ENCODE measurements around the gene PIP5K1C.
A peak's percentile ranks its signal among the peaks of the same experiment; 100 is the strongest.
"Not testable (repeated sequence)": the region's sequence is repeated elsewhere in the genome, so short reads cannot be mapped to it uniquely, and the experiment has no call there.

The PIP5K1C gene

GRCh38 chr19:3645726-3646125 is 54.5 kb downstream of the PIP5K1C start:
- no peak for DNase-seq (ENCODE audit: low spot score)

GRCh38 chr19:3645067-3645396 is 55.2 kb downstream of the PIP5K1C start:
- DNase-seq (ENCODE audit: low spot score) = no peak

GRCh38 chr19:3644351-3645066 is 55.8 kb downstream of the PIP5K1C start:
- DNase-seq (ENCODE audit: low spot score) = peak; percentile 76

GRCh38 chr19:3643674-3644313 is 56.5 kb downstream of the PIP5K1C start:
- no peak for DNase-seq (ENCODE audit: low spot score)

- DNase-seq (ENCODE audit: low spot score) = no peak
Observed at GRCh38 chr19:3642987-3643673, 57.1 kb downstream of the PIP5K1C start.

- no peak for DNase-seq (ENCODE audit: low spot score)
Observed at GRCh38 chr19:3642296-3642695, 58.0 kb downstream of the PIP5K1C start.

- DNase-seq (ENCODE audit: low spot score) = no peak
Observed at GRCh38 chr19:3641515-3642269, 58.6 kb downstream of the PIP5K1C start.

- no peak for DNase-seq (ENCODE audit: low spot score)
Observed at GRCh38 chr19:3639479-3639878, 60.8 kb downstream of the PIP5K1C start.

- no peak for DNase-seq (ENCODE audit: low spot score)
Observed at GRCh38 chr19:3638208-3639193, 61.8 kb downstream of the PIP5K1C start.

GRCh38 chr19:3637621-3638020 is 62.6 kb downstream of the PIP5K1C start:
- DNase-seq (ENCODE audit: low spot score) = no peak

- DNase-seq (ENCODE audit: low spot score) = no peak
Observed at GRCh38 chr19:3636962-3637361, 63.3 kb downstream of the PIP5K1C start.

- no peak for DNase-seq (ENCODE audit: low spot score)
Observed at GRCh38 chr19:3636506-3636905, 63.8 kb downstream of the PIP5K1C start.

- DNase-seq (ENCODE audit: low spot score) = no peak
Observed at GRCh38 chr19:3634496-3635045, 65.7 kb downstream of the PIP5K1C start.

- DNase-seq (ENCODE audit: low spot score) = no peak
Observed at GRCh38 chr19:3633559-3633988, 66.7 kb downstream of the PIP5K1C start.

GRCh38 chr19:3632739-3633558 is 67.3 kb downstream of the PIP5K1C start:
- no peak for DNase-seq (ENCODE audit: low spot score)

- DNase-seq (ENCODE audit: low spot score) = no peak
Observed at GRCh38 chr19:3632098-3632497, 68.2 kb downstream of the PIP5K1C start.

GRCh38 chr19:3631053-3631861 is 69.0 kb downstream of the PIP5K1C start:
- DNase-seq (ENCODE audit: low spot score) = no peak

GRCh38 chr19:3628766-3629165 is 71.5 kb downstream of the PIP5K1C start:
- DNase-seq (ENCODE audit: low spot score) = not testable (repeated sequence)

GRCh38 chr19:3627351-3627723 is 72.9 kb downstream of the PIP5K1C start:
- no peak for DNase-seq (ENCODE audit: low spot score)

All from AG08396 (cell line).